MM.1S (cell line): Measurements from ENCODE around the gene AMIGO2.

Experiments used
- DNase-seq: peaks from one replicate; pipeline ENCODE4 v3.0.0-alpha.2; 2015
- H2AFZ ChIP-seq: fragments of 300-600 bp; sonication (generic); 2 replicates; pipeline ENCODE4 v1.6.0; 2016; ENCODE audit warnings: antibody characterized with exemption, low read length
- H3F3A ChIP-seq: fragments of 300-600 bp; sonication (generic); 2 replicates; pipeline ENCODE4 v1.6.1; 2016; ENCODE audit warnings: mild to moderate bottlenecking, antibody characterized with exemption, low read length, moderate library complexity, mixed read lengths; ENCODE audit not compliant: insufficient read depth
- H3K27ac ChIP-seq: fragments of 300-600 bp; sonication (generic); 2 replicates; pipeline ENCODE4 v1.5.1; 2016; ENCODE audit warnings: mild to moderate bottlenecking, low read length
- H3K27me3 ChIP-seq: fragments of 300-600 bp; sonication (generic); replicated peaks from 2 replicates; pipeline ENCODE4 v1.6.0; 2016; ENCODE audit warnings: low read length; ENCODE audit not compliant: insufficient read depth
- H3K36me3 ChIP-seq: fragments of 300-600 bp; sonication (generic); replicated peaks from 2 replicates; pipeline ENCODE4 v1.6.1; 2016; ENCODE audit warnings: mild to moderate bottlenecking, low read length, mixed read lengths; ENCODE audit not compliant: insufficient read depth
- H3K4me1 ChIP-seq: fragments of 300-600 bp; sonication (generic); 2 replicates; pipeline ENCODE4 v1.6.1; 2016; ENCODE audit warnings: low read length, mixed read lengths
- H3K4me2 ChIP-seq: fragments of 300-600 bp; sonication (generic); 2 replicates; pipeline ENCODE4 v1.6.0; 2016; ENCODE audit warnings: low read depth, low read length
- H3K4me3 ChIP-seq: fragments of 300-600 bp; sonication (generic); 2 replicates; pipeline ENCODE4 v1.5.1; 2016; ENCODE audit warnings: low read length, mixed read lengths
- H3K79me2 ChIP-seq: fragments of 300-600 bp; sonication (generic); 2 replicates; pipeline ENCODE4 v1.6.1; 2016; ENCODE audit warnings: mixed run types, low read length, mixed read lengths
- H3K9ac ChIP-seq: fragments of 300-600 bp; sonication (generic); 2 replicates; pipeline ENCODE4 v1.6.1; 2016; ENCODE audit warnings: low read length, mixed read lengths
- H3K9me2 ChIP-seq: fragments of 300-600 bp; sonication (generic); replicated peaks from 2 replicates; pipeline ENCODE4 v1.6.1; 2016; ENCODE audit warnings: mild to moderate bottlenecking, low read length, mixed read lengths; ENCODE audit not compliant: insufficient read depth
- H3K9me3 ChIP-seq: fragments of 300-600 bp; sonication (generic); replicated peaks from 2 replicates; pipeline ENCODE4 v1.6.1; 2016; ENCODE audit warnings: mild to moderate bottlenecking, low read length, mixed read lengths; ENCODE audit not compliant: insufficient read depth
- H4K20me1 ChIP-seq: fragments of 300-600 bp; sonication (generic); 2 replicates; pipeline ENCODE4 v1.6.1; 2016; ENCODE audit warnings: mild to moderate bottlenecking, low read length, moderate library complexity, mixed read lengths; ENCODE audit not compliant: insufficient read depth
- EZH2 ChIP-seq: fragments of 300-600 bp; sonication (generic); optimal IDR thresholded peaks from 2 replicates; pipeline ENCODE3; 2017; ENCODE audit warnings: low read depth, mild to moderate bottlenecking, antibody characterized with exemption, low read length, mixed read lengths
- EZH2phosphoT487 ChIP-seq: fragments of 300-600 bp; sonication (generic); IDR thresholded peaks from 2 replicates; pipeline ENCODE4 v1.6.1; 2018; ENCODE audit warnings: antibody characterized with exemption, low read length
- TF ChIP-seq, protein P1 (sequence below): fragments of 300-600 bp; sonication (generic); IDR thresholded peaks from 2 replicates; pipeline ENCODE4 v1.5.1; 2016; ENCODE audit warnings: antibody characterized with exemption, low read length, mixed read lengths

AMIGO2 gene

DNA sequence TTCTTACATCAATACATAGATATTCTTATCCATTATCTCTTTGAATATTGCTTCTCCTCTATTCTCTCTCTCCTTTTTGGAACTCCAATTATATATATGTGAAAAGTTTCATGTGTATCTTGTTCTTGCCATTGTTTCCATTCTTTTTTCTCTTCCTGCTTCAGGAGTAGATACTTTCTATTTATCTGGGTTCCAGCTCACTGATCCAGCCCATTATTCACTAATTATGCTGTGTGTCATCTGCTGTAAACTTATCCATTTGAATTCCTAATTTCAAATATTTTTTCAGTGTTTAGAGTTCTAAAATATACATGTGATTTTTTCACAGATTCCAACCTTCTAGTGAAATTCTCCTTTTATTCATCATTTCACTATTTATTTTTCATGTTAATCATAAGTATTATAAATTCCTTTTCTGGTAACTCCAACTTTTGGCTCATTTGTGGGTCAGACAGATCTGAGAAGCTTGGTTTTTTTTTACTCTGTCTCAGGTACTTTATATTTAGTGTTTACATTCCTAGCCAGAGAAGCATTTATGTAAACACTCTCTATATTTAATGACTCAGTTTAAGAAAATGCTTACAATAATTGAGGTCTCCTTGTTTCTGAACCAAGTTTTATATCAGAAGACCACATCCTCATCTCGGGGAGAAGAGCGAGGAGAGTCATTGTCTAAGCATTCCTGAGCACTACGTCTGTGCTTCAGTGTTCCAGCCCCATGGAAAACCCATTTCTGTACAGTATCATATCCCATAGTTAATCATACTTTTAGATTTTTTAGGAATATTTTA lies 15.9 kb upstream of the AMIGO2 start:
- Histone ChIP-seq H2AFZ (no peak overlapping the region), H3K4me2 (no peak overlapping the region), H4K20me1 (no peaks in the 10 kb centered on the region), H3K27ac (no peak overlapping the region), H3K4me1 (no peaks in the 10 kb centered on the region), H3K79me2 (no peaks in the 10 kb centered on the region), H3K27me3 (no peaks in the 10 kb centered on the region), H3K9me3 (no peaks in the 10 kb centered on the region), H3K9ac (no peak overlapping the region), H3K36me3 (no peaks in the 10 kb centered on the region), H3K9me2 (no peaks in the 10 kb centered on the region), H3F3A (no peaks in the 10 kb centered on the region), H3K4me3 (no peak overlapping the region)
- no peak for TF ChIP-seq EZH2
- TF ChIP-seq, protein P1, sequence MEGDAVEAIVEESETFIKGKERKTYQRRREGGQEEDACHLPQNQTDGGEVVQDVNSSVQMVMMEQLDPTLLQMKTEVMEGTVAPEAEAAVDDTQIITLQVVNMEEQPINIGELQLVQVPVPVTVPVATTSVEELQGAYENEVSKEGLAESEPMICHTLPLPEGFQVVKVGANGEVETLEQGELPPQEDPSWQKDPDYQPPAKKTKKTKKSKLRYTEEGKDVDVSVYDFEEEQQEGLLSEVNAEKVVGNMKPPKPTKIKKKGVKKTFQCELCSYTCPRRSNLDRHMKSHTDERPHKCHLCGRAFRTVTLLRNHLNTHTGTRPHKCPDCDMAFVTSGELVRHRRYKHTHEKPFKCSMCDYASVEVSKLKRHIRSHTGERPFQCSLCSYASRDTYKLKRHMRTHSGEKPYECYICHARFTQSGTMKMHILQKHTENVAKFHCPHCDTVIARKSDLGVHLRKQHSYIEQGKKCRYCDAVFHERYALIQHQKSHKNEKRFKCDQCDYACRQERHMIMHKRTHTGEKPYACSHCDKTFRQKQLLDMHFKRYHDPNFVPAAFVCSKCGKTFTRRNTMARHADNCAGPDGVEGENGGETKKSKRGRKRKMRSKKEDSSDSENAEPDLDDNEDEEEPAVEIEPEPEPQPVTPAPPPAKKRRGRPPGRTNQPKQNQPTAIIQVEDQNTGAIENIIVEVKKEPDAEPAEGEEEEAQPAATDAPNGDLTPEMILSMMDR, result no peak
- TF ChIP-seq EZH2phosphoT487, result no peak
- DNase-seq, result no peak

GRCh38 chr12:47094804-47095203 lies 15.0 kb upstream of the AMIGO2 start:
- Histone ChIP-seq H3F3A (no peaks in the 10 kb centered on the region), H3K4me3 (no peak overlapping the region), H3K4me2 (no peak overlapping the region), H4K20me1 (no peaks in the 10 kb centered on the region), H3K79me2 (no peaks in the 10 kb centered on the region), H3K9ac (no peak overlapping the region), H3K9me2 (no peaks in the 10 kb centered on the region), H3K9me3 (no peaks in the 10 kb centered on the region), H2AFZ (no peak overlapping the region), H3K27me3 (no peaks in the 10 kb centered on the region), H3K36me3 (no peaks in the 10 kb centered on the region), H3K27ac (no peak overlapping the region), H3K4me1 (no peaks in the 10 kb centered on the region)
- TF ChIP-seq EZH2phosphoT487, result no peak
- TF ChIP-seq, protein P1, result no peak
- no peak for DNase-seq

DNA sequence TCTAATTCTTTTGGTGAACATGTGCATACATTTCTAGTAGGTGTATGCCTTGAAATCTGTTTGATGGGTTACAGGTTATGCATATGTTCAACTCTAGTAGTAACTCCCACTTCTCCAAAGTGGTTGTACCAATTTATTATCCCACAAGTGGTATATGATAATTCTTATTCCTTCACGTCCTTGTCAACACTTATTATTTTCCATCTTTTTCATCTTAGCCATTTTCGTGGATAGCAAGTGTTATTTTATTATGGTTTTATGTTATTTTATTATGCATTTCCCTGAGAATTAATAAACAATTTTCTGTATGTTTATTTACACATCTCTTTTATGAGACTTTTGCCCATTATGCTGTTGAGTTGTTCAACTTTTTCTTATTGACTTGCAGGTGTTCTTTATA lies 11.2 kb upstream of the AMIGO2 start:
- 0 out of 2 replicates have a peak, but pooled peaks cover under 1% of the 10 kb centered on the region for H3K4me1 ChIP-seq
- H3K79me2 ChIP-seq, result no peaks in the 10 kb centered on the region
- no peak overlapping the region for H3K4me2 ChIP-seq
- TF ChIP-seq, protein P1, result no peak
- TF ChIP-seq EZH2 (no peak), EZH2phosphoT487 (no peak)
- no peaks in the 10 kb centered on the region for H4K20me1 ChIP-seq
- H3K27me3 ChIP-seq, result no peaks in the 10 kb centered on the region
- H3K27ac ChIP-seq, result no peak overlapping the region
- no peak overlapping the region for H2AFZ ChIP-seq
- no peaks in the 10 kb centered on the region for H3F3A ChIP-seq
- H3K4me3 ChIP-seq, result no peak overlapping the region
- H3K9ac ChIP-seq, result no peak overlapping the region
- no peaks in the 10 kb centered on the region for H3K9me2 ChIP-seq
- no peaks in the 10 kb centered on the region for H3K9me3 ChIP-seq
- DNase-seq, result no peak
- no peaks in the 10 kb centered on the region for H3K36me3 ChIP-seq
